ENCODE results near the gene ASTN2.

Gene ASTN2

DNA sequence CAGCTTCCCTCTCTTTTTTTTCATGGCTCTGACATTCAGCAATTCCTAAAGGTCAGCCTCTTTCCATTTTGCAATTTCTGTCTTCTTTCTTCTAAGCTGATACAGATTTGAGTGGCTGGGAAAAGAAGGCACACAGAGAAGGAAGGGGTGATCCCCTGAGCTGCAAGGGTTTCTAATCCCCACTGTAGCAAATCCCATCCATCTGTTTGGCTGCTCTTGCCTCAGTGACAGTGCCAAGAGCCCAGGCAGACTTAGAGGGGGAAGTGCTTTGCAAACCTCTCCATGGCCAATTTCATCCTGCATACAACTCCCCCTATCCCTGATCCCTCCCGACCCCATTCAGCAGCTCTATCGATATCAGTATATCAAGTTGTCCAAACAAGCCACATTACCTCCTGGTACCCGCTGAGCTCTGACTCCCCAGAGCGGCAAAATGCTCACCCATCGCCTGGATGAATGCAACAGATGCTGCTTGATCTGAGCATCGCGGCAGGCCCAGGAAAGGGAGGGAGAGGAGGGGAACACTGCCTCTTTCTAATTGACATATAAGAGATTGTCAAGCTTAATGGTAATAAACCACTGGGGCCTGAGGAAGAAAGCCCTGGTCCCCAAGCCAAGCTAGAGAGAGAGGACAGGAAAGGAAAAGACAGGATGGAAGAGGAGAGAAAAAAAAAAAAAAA is 268.9 kb downstream of the ASTN2 start:
- Histone ChIP-seq H3K36me3 (ENCODE audit: insufficient read depth, low read length) (no peaks in the 10 kb centered on the region), H3K9me3 (ENCODE audit: low read length) (no peaks in the 10 kb centered on the region), H4K20me1 (ENCODE audit: insufficient read depth, low read length) (no peaks in the 10 kb centered on the region), H3F3A (ENCODE audit: insufficient read depth, low read length) (no peaks in the 10 kb centered on the region), H3K4me1 (ENCODE audit: insufficient read depth, low read length, severe bottlenecking) (no peaks in the 10 kb centered on the region), H2AFZ (ENCODE audit: low read length) (no peak overlapping the region), H3K79me2 (ENCODE audit: insufficient read depth, low read length) (no peaks in the 10 kb centered on the region), H3K9ac (ENCODE audit: low read length) (no peak overlapping the region), H3K9me2 (ENCODE audit: low read depth, low read length) (no peaks in the 10 kb centered on the region), H3K27me3 (ENCODE audit: insufficient read depth, low read length) (no peaks in the 10 kb centered on the region), H3K4me3 (ENCODE audit: low read depth, low read length, poor library complexity, severe bottlenecking) (no peak overlapping the region), H3K27ac (ENCODE audit: low read depth, low read length, poor library complexity, severe bottlenecking) (no peak overlapping the region), H3K4me2 (ENCODE audit: low read length) (no peak overlapping the region)
- no peak for TF ChIP-seq EZH2 (IDR thresholded peaks at IDR 0.05; ENCODE audit: borderline replicate concordance, low read length)
- TF ChIP-seq, protein P1, sequence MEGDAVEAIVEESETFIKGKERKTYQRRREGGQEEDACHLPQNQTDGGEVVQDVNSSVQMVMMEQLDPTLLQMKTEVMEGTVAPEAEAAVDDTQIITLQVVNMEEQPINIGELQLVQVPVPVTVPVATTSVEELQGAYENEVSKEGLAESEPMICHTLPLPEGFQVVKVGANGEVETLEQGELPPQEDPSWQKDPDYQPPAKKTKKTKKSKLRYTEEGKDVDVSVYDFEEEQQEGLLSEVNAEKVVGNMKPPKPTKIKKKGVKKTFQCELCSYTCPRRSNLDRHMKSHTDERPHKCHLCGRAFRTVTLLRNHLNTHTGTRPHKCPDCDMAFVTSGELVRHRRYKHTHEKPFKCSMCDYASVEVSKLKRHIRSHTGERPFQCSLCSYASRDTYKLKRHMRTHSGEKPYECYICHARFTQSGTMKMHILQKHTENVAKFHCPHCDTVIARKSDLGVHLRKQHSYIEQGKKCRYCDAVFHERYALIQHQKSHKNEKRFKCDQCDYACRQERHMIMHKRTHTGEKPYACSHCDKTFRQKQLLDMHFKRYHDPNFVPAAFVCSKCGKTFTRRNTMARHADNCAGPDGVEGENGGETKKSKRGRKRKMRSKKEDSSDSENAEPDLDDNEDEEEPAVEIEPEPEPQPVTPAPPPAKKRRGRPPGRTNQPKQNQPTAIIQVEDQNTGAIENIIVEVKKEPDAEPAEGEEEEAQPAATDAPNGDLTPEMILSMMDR (IDR thresholded peaks at IDR 0.05; ENCODE audit: low read length): no peak

DNA sequence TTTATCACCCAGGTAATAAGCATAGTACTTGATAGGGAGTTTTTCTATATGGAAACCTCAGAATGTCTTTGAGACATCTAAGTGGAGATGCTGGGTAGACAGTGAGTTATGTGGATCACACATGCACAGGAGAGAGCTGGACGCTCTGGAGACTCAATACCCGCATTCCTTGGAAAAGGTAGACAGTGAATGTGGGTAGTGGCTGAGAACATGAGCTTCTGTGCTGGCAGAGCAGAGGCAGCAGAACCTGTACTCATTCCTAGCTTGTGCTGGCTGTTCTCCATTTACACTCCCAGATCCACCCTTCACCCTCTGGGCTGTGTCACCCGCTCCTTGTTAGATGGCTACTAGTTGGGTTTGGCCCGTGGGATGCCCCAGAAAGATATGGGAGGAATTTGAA is 269.8 kb downstream of the ASTN2 start:
- Histone ChIP-seq H3K9ac (ENCODE audit: low read length) (no peak overlapping the region), H4K20me1 (ENCODE audit: insufficient read depth, low read length) (no peaks in the 10 kb centered on the region), H3K27ac (ENCODE audit: low read depth, low read length, poor library complexity, severe bottlenecking) (no peak overlapping the region), H3K36me3 (ENCODE audit: insufficient read depth, low read length) (no peaks in the 10 kb centered on the region), H3F3A (ENCODE audit: insufficient read depth, low read length) (no peaks in the 10 kb centered on the region), H3K27me3 (ENCODE audit: insufficient read depth, low read length) (no peaks in the 10 kb centered on the region), H3K79me2 (ENCODE audit: insufficient read depth, low read length) (no peaks in the 10 kb centered on the region), H3K4me2 (ENCODE audit: low read length) (no peak overlapping the region), H3K4me1 (ENCODE audit: insufficient read depth, low read length, severe bottlenecking) (no peaks in the 10 kb centered on the region), H2AFZ (ENCODE audit: low read length) (no peak overlapping the region), H3K9me2 (ENCODE audit: low read depth, low read length) (no peaks in the 10 kb centered on the region), H3K9me3 (ENCODE audit: low read length) (no peaks in the 10 kb centered on the region), H3K4me3 (ENCODE audit: low read depth, low read length, poor library complexity, severe bottlenecking) (no peak overlapping the region)
- TF ChIP-seq, protein P1 (IDR thresholded peaks at IDR 0.05; ENCODE audit: low read length): no peak
- no peak for TF ChIP-seq EZH2 (IDR thresholded peaks at IDR 0.05; ENCODE audit: borderline replicate concordance, low read length)

DNA sequence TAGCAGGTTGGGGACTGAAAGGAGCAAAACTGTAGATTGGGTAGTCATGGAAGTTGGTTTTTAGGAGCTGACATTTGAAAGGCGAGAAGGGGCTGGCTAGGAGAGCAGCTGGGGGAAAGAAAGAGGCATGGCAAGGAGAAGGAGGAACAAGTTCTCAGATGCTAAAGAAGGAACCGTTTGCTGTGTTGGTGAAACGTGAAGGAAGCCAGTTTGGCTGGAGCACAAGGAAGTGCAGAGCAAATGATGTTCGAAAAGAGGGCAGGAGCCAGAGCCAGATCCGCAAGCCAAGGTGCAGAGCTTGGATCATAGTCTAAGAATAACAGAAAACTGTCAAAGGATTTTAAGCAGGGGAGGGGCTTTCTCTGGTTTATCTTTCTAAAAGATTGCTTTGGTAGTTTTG is 276.6 kb downstream of the ASTN2 start:
- Histone ChIP-seq H4K20me1 (ENCODE audit: insufficient read depth, low read length) (no peaks in the 10 kb centered on the region), H2AFZ (ENCODE audit: low read length) (no peak overlapping the region), H3K27ac (ENCODE audit: low read depth, low read length, poor library complexity, severe bottlenecking) (no peak overlapping the region), H3K9me2 (ENCODE audit: low read depth, low read length) (no peaks in the 10 kb centered on the region), H3K27me3 (ENCODE audit: insufficient read depth, low read length) (no peaks in the 10 kb centered on the region), H3K4me3 (ENCODE audit: low read depth, low read length, poor library complexity, severe bottlenecking) (no peak overlapping the region), H3K9ac (ENCODE audit: low read length) (no peak overlapping the region), H3K9me3 (ENCODE audit: low read length) (no peaks in the 10 kb centered on the region), H3K4me1 (ENCODE audit: insufficient read depth, low read length, severe bottlenecking) (no peaks in the 10 kb centered on the region), H3F3A (ENCODE audit: insufficient read depth, low read length) (no peaks in the 10 kb centered on the region), H3K4me2 (ENCODE audit: low read length) (no peak overlapping the region), H3K79me2 (ENCODE audit: insufficient read depth, low read length) (no peaks in the 10 kb centered on the region), H3K36me3 (ENCODE audit: insufficient read depth, low read length) (no peaks in the 10 kb centered on the region)
- TF ChIP-seq, protein P1 (IDR thresholded peaks at IDR 0.05; ENCODE audit: low read length): no peak
- no peak for TF ChIP-seq EZH2 (IDR thresholded peaks at IDR 0.05; ENCODE audit: borderline replicate concordance, low read length)

Data from OCI-LY1 (cell line).